ENCODE measurements around the gene TMEM218.
A peak's percentile ranks its signal among the peaks of the same experiment; 100 is the strongest.

TMEM218 gene

GRCh38 chr11:125075900-125076317 is 35.5 kb downstream of the TMEM218 start:
- no peak for DNase-seq

GRCh38 chr11:125075242-125075625 is 36.2 kb downstream of the TMEM218 start:
- no peak for DNase-seq

- no peak for DNase-seq
These were observed 36.8 kb downstream of the TMEM218 start for GRCh38 chr11:125074511-125075241.

- DNase-seq = no peak
These were observed 37.6 kb downstream of the TMEM218 start for GRCh38 chr11:125073616-125074483.

- no peak for DNase-seq
These were observed 38.4 kb downstream of the TMEM218 start for GRCh38 chr11:125072961-125073590.

GRCh38 chr11:125072218-125072960 is 39.0 kb downstream of the TMEM218 start:
- peak in 10 of 56 donors; percentile 15 to 45 (median 24) for DNase-seq

GRCh38 chr11:125071846-125072217 is 39.6 kb downstream of the TMEM218 start:
- no peak for DNase-seq

GRCh38 chr11:125071435-125071834 is 40.0 kb downstream of the TMEM218 start:
- no peak for DNase-seq

GRCh38 chr11:125070699-125071254 is 40.6 kb downstream of the TMEM218 start:
- DNase-seq = peak in 13 of 56 donors; percentile 10 to 50 (median 27)

GRCh38 chr11:125069796-125070195 is 41.6 kb downstream of the TMEM218 start:
- DNase-seq = no peak

GRCh38 chr11:125069008-125069407 is 42.4 kb downstream of the TMEM218 start:
- no peak for DNase-seq

GRCh38 chr11:125068368-125068767 is 43.1 kb downstream of the TMEM218 start:
- no peak for DNase-seq

GRCh38 chr11:125064070-125064469 is 47.4 kb downstream of the TMEM218 start:
- DNase-seq = no peak

- DNase-seq = no peak
These were observed 47.9 kb downstream of the TMEM218 start for GRCh38 chr11:125063429-125064043.

GRCh38 chr11:125062931-125063428 is 48.4 kb downstream of the TMEM218 start, which contains the start of gene SLC37A2:
TSS of gene SLC37A2 (plus strand) at chr11:125063305. CDS start at chr11:125063368, 63 bp downstream.
- peak in 30 of 56 donors; percentile 17 to 72 (median 34) for DNase-seq

- no peak for DNase-seq
These were observed 49.1 kb downstream of the TMEM218 start for GRCh38 chr11:125062218-125062930.

GRCh38 chr11:125061281-125061680 is 50.1 kb downstream of the TMEM218 start:
- no peak for DNase-seq

- DNase-seq = no peak
These were observed 53.8 kb downstream of the TMEM218 start for GRCh38 chr11:125057693-125058016.

- no peak for DNase-seq
These were observed 54.3 kb downstream of the TMEM218 start for GRCh38 chr11:125056931-125057692.
